NT2/D1 (cell line): ENCODE measurements around the gene ZIC2.

Experiments used
- DNase-seq: peaks from one replicate; pipeline ENCODE4 v3.0.0-alpha.2; 2011; ENCODE audit warnings: low read depth, low spot score
- H3K27me3 ChIP-seq: 2 replicates; pipeline ENCODE4 v1.6.0; 2011; ENCODE audit warnings: mild to moderate bottlenecking; ENCODE audit not compliant: insufficient read length, insufficient read depth
- H3K36me3 ChIP-seq: 2 replicates; pipeline ENCODE4 v1.6.1; 2011; ENCODE audit warnings: mild to moderate bottlenecking, low read length, mixed read lengths; ENCODE audit not compliant: insufficient read depth, insufficient read length
- H3K4me1 ChIP-seq: 2 replicates; pipeline ENCODE4 v1.5.1; 2011; ENCODE audit not compliant: insufficient read depth, insufficient read length
- H3K4me3 ChIP-seq: 2 replicates; pipeline ENCODE4 v1.5.1; 2011; ENCODE audit warnings: low read depth; ENCODE audit not compliant: insufficient read length
- H3K9ac ChIP-seq: 2 replicates; pipeline ENCODE4 v1.6.0; 2011; ENCODE audit warnings: low read depth; ENCODE audit not compliant: insufficient read length
- H3K9me3 ChIP-seq: 2 replicates; pipeline ENCODE4 v1.5.1; 2011; ENCODE audit warnings: mild to moderate bottlenecking, low read length; ENCODE audit not compliant: insufficient read depth
- SUZ12 ChIP-seq: IDR thresholded peaks from 2 replicates; pipeline ENCODE4 v1.6.1; 2011; ENCODE audit not compliant: insufficient read length, insufficient read depth; ENCODE audit errors: extremely low read depth
- YY1 ChIP-seq: IDR thresholded peaks from 2 replicates; pipeline ENCODE4 v1.6.1; 2011; ENCODE audit not compliant: insufficient read length, insufficient read depth
- ZNF274 ChIP-seq: IDR thresholded peaks from 2 replicates; pipeline ENCODE4 v1.6.1; 2011; ENCODE audit warnings: mild to moderate bottlenecking, low read depth, low read length

The ZIC2 gene

DNA sequence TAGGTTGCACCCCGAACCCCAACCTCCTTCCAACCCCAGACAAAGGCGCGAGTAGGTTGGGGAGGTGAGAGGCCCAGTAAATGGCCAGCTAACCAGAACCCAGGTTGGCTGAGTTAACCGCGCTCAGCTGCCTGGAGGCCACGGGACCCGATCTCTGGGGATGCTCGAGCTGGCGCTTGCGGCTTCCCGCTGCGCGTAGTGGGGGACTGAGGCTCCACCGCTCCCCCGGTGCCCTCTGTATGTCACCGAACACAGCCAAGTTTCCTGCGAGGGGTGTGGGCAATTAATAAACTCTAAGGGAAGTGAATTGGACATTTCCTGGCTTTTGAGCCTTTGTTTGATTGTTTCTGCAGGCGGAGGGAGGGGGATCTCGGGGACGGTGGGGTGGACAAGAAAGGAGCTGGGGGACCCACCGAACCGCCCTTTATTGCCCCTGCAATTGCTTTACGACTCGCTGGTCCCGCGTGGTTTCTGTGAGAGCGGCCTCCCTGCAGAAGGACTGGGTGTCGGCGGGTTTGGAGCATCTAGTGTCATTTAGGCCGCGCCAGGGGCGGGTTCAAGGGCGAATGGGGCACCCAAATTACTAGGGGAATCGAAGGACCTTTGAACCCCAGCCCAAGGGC is 6.5 kb upstream of the ZIC2 start:
- Histone ChIP-seq H3K9ac (no peak overlapping the region), H3K4me1 (peaks cover 6% of the 10 kb centered on the region), H3K27me3 (peaks cover 76% of the 10 kb centered on the region), H3K9me3 (no peaks in the 10 kb centered on the region), H3K36me3 (no peaks in the 10 kb centered on the region), H3K4me3 (no peak overlapping the region)
- no peak for TF ChIP-seq ZNF274
- TF ChIP-seq SUZ12: no peak
- TF ChIP-seq YY1: no peak
- DNase-seq: no peak

- no peak for DNase-seq
- no peaks in the 10 kb centered on the region for H3K36me3 ChIP-seq
- H3K4me1 ChIP-seq: peaks cover 6% of the 10 kb centered on the region
- TF ChIP-seq ZNF274: no peak
- no peak for TF ChIP-seq SUZ12
- no peak for TF ChIP-seq YY1
- H3K9me3 ChIP-seq: no peaks in the 10 kb centered on the region
- peaks cover 76% of the 10 kb centered on the region for H3K27me3 ChIP-seq
- H3K9ac ChIP-seq: no peak overlapping the region
- no peak overlapping the region for H3K4me3 ChIP-seq
Observed at GRCh38 chr13:99975626-99976025, 6.0 kb upstream of the ZIC2 start.

DNA sequence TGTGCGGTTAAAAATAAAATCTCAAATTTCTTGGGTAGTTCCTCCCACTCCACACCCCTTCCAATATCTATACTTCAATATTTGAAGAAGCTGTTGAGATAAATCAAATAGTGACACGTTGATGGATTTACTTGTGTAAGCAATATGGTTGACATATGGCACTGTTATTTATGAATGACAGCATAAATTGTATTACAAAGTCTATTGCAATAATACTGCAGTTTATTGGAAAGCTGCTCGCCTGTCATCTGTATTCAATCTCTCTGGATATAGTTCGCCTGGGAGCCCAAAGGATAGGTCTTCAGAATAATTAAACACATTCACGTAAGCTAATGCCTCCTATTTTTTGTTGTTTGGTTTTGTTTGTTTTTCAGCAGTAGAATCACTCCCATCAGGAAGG is 5.0 kb upstream of the ZIC2 start:
- no peak for DNase-seq
- Histone ChIP-seq H3K36me3 (no peaks in the 10 kb centered on the region), H3K4me3 (no peak overlapping the region), H3K4me1 (peaks cover 6% of the 10 kb centered on the region), H3K9me3 (no peaks in the 10 kb centered on the region), H3K9ac (no peak overlapping the region), H3K27me3 (peaks cover 76% of the 10 kb centered on the region)
- no peak for TF ChIP-seq SUZ12

DNA sequence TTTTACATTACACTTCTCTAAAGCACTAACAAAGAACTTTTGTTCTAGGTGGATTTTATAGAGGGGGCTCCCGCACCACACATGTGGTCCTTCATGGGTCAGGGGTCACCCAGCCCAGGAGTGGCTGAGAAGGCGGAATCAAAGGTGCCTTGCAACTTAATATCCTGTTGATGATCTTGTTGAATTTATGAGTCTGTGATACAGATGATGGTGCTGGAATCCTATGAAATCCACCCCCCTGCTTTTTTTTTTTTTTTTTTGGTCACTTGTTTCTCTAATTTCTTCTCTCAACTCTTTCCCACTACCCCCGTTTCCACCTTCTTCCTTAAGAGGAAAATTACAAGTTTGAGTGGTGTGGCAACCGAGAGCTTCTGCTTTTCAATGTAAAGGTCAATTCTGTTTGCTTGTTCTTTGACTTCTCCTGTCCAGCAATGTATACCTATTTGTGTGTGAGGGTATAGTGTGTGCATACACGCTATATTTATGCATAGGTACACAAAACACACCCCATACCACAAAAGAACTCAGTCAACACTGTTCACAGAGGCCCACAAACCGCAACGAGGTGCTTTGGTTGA is 4.2 kb upstream of the ZIC2 start:
- TF ChIP-seq ZNF274: no peak
- TF ChIP-seq YY1: no peak
- no peak for TF ChIP-seq SUZ12
- no peak overlapping the region for H3K9ac ChIP-seq
- peaks cover 71% of the 10 kb centered on the region for H3K27me3 ChIP-seq
- H3K4me1 ChIP-seq: peaks cover under 1% of the 10 kb centered on the region
- no peak overlapping the region for H3K4me3 ChIP-seq
- H3K9me3 ChIP-seq: no peaks in the 10 kb centered on the region
- no peak for DNase-seq
- H3K36me3 ChIP-seq: no peaks in the 10 kb centered on the region

DNA sequence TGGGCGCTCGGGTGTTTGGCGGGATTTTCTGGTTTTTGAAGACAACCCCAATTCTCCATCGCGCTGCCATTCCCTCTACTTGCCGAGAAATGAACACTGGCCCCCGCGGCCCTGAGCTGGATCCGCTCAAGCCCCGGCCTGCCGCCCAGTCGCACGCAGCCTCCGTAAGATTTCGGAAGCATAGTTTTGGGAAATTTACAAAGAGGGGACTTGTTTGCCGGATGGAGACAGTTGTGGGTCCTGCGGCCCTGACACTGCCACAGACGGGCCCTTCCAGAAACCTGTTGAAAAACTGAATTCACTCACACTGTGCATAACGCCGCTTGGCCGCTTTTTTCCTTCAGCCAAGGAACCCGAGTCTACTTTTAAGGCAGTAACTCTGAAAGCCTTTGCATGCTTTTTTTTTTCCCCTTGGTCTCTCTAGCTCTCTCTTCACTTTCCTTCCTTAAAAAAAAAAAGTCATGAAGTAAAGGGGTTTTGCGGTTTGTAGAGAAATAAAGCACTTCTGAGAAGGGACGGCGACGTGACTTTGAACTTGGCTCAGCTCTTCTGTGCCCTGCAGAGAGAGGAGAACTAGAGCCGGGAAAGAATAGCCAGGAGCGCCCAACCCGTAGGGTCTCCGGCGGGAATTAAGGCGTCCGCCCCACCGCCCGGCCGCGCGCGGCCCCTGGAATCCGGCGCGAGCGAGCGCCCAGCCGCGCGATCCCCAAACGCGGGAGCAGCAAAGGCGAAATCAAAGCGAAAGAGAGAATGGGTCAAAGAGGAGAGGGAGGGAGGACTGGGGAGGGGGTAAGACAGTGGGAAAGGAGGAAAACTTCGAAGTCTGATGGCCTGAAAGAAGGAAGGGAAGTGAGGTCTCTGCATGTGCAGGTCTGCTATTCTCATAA is 3.4 kb upstream of the ZIC2 start:
- TF ChIP-seq YY1 (no peak), ZNF274 (no peak), SUZ12 (no peak)
- Histone ChIP-seq H3K4me1 (no peaks in the 10 kb centered on the region), H3K9me3 (no peaks in the 10 kb centered on the region), H3K9ac (peak overlapping the region; percentile 36), H3K4me3 (no peak overlapping the region), H3K27me3 (peaks cover 69% of the 10 kb centered on the region), H3K36me3 (no peaks in the 10 kb centered on the region)
- DNase-seq: no peak

DNA sequence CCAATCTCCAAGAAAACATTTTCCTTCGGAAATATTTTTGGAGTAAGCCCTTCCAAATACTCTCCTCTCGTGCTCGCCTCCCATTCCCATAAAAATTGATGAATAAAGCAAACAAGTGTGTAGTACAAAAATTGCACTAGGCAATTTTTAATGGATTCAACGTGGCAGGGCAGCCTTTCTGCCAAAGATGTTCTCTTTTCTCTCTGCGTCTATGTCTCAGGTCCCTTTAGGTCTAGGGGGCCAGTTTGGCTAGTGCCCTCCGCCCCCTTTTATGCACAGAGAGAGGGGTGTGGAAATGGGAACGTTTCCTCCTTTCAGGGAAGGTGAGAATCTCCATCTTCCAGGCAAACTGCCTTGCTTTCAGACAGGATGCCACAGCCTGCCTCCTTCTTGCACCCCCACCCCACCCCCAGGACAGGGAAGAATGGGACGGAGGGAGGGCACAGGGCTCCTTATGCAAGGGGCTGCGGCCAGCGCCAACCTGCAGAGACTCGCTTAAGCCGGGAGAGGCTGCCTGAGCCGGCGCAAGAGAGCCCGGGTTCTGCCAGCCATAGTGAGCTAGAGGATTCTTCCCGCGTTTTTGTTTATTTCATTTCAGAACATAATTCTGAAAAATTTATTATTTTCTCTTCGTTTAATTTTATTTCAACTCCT is 2.7 kb upstream of the ZIC2 start:
- H3K36me3 ChIP-seq: no peaks in the 10 kb centered on the region
- H3K4me1 ChIP-seq: no peaks in the 10 kb centered on the region
- TF ChIP-seq SUZ12: no peak
- TF ChIP-seq ZNF274: no peak
- TF ChIP-seq YY1: no peak
- peak overlapping the region; percentile 36 for H3K9ac ChIP-seq
- H3K27me3 ChIP-seq: peaks cover 69% of the 10 kb centered on the region
- DNase-seq: no peak
- H3K4me3 ChIP-seq: no peak overlapping the region
- H3K9me3 ChIP-seq: no peaks in the 10 kb centered on the region
